Naive thymus-derived CD8-positive, alpha-beta T cell (primary cell): ENCODE results near the gene ADIPOR1. TPM values are rescaled to one million over a fixed set of nuclear protein-coding genes. Genes with fewer than 3 reads are reported as not detected.

ENCODE experiments used
- ATAC-seq, 2 donors: fragments of 150-1000 bp; cut with Tn5 transposase in 1 of 2; sonication (Bioruptor Pico), chemical (Tn5 transposase) in 1 of 2; 1 replicate in 1 of 2; 2 replicates in 1 of 2; pipeline ENCODE4 v1.10.0; 2021; ENCODE audit warnings: mild to moderate bottlenecking in 2 of 2, moderate library complexity in 2 of 2
- POLR2A ChIA-PET: fragments of 350-600 bp; sonication (Branson Sonifier 250); formaldehyde crosslinking; loops from one replicate; lab custom pipeline; 2021; ENCODE audit warnings: antibody characterized with exemption; lab: Charles Lee
- DNase-seq, 10 donors: peaks; one replicate each; pipeline versions ENCODE4 v3.0.0 to v3.0.0-alpha.2; 2020 to 2022
- H3K27ac Mint-ChIP-seq, 10 donors: one replicate each; pipeline ENCODE4 v1.8.0; 2020 to 2022; ENCODE audit warnings: mild to moderate bottlenecking in 10 of 10, mixed read lengths in 10 of 10, moderate library complexity in 4 of 10, inconsistent platforms in 1 of 10
- H3K27me3 Mint-ChIP-seq, 5 donors: one replicate each; pipeline ENCODE4 v1.8.0; 2021 to 2022; ENCODE audit warnings: mixed read lengths in 5 of 5
- H3K36me3 Mint-ChIP-seq, 3 donors: one replicate each; pipeline ENCODE4 v1.8.0; 2020 to 2022; ENCODE audit warnings: mixed read lengths in 3 of 3, mild to moderate bottlenecking in 2 of 3, inconsistent platforms in 1 of 3
- H3K4me1 Mint-ChIP-seq, 4 donors: one replicate each; pipeline ENCODE4 v1.8.0; 2021 to 2022; ENCODE audit warnings: mixed read lengths in 4 of 4
- H3K4me3 Mint-ChIP-seq, 10 donors: one replicate each; pipeline ENCODE4 v1.8.0; 2020 to 2022; ENCODE audit warnings: mild to moderate bottlenecking in 10 of 10, mixed read lengths in 10 of 10, moderate library complexity in 6 of 10, inconsistent platforms in 1 of 10
- H3K9me3 Mint-ChIP-seq, 9 donors: one replicate each; pipeline ENCODE4 v1.8.0; 2020 to 2022; ENCODE audit warnings: mixed read lengths in 9 of 9, mild to moderate bottlenecking in 3 of 9, inconsistent platforms in 1 of 9, moderate library complexity in 1 of 9
- polyA plus RNA-seq, 3 donors: library from polyadenylated mRNA; unstranded; fragments of 300-500 nt; fragmentation: Illumina TruSeq; gene quantifications; one replicate each; pipeline ENCODE4 v1.2.3, GENCODE V29; 2021
- total RNA-seq, 8 experiments: library from RNA in 2 of 8; stranded (reverse) in 2 of 8; gene quantifications; one replicate each; pipeline ENCODE4 v1.2.3 and lab custom pipeline; 2021 to 2026

Gene ADIPOR1
- total and polyA plus RNA-seq, 5 experiments from 2014 or later: 51.9 to 91.8 (median 71.6) TPM

- no peaks in the 10 kb centered on the region for H3K27me3 Mint-ChIP-seq
These were observed 9.7 kb upstream of the ADIPOR1 start for GRCh38 chr1:202967684-202968281.

GRCh38 chr1:202966006-202966898 is 8.1 kb upstream of the ADIPOR1 start:
- Mint-ChIP-seq H3K4me3 (peak overlapping the region; percentile 70 to 91 (median 82)), H3K36me3 (peaks cover 0 to 25% (median 3%) of the 10 kb centered on the region in 3 donors), H3K4me1 (peaks cover 18 to 43% (median 35%) of the 10 kb centered on the region in 4 donors), H3K9me3 (no peaks in the 10 kb centered on the region), H3K27me3 (no peaks in the 10 kb centered on the region), H3K27ac (peak overlapping the region; percentile 66 to 92 (median 86))
- POLR2A ChIA-PET: interaction anchor here (0.6 to 0.7 kb wide), 2 partner anchors 11 to 414 kb away, joined by 3 to 9 read pairs; no protein-coding TSS in a partner anchor
- DNase-seq: peak in 3 of 10 donors; percentile 7 to 20 (median 10)
- ATAC-seq: no peak

More at GRCh38 chr1:202967684-202968281, 9.7 kb upstream of the ADIPOR1 start:
- POLR2A ChIA-PET: interaction anchor here (0.9 to 1.9 kb wide), 11 partner anchors 9 to 339 kb away, joined by 3 to 12 read pairs (median 5); partner anchors contain the start of genes ADIPOR1, KLHL12 and TMEM183A
- H3K4me3 Mint-ChIP-seq: peak overlapping the region; percentile 78 to 94 (median 89)
- ATAC-seq (peak; percentile 19 to 22), DNase-seq (peak in 4 of 10 donors; percentile 19 to 39 (median 24))
- H3K27ac Mint-ChIP-seq: peak overlapping the region; percentile 77 to 96 (median 90)
- peaks cover 18 to 43% (median 35%) of the 10 kb centered on the region in 4 donors for H3K4me1 Mint-ChIP-seq
- H3K9me3 Mint-ChIP-seq: no peaks in the 10 kb centered on the region
- peaks cover 0 to 16% (median 3%) of the 10 kb centered on the region in 3 donors for H3K36me3 Mint-ChIP-seq

GRCh38 chr1:202965422-202965821 is 7.3 kb upstream of the ADIPOR1 start:
- peaks cover 18 to 41% (median 35%) of the 10 kb centered on the region in 4 donors for H3K4me1 Mint-ChIP-seq
- ATAC-seq (no peak), DNase-seq (no peak)
- peak overlapping the region in 9 of 10 donors; percentile 55 to 89 (median 81) for H3K27ac Mint-ChIP-seq
- no peaks in the 10 kb centered on the region for H3K27me3 Mint-ChIP-seq
- peaks cover 0 to 25% (median 3%) of the 10 kb centered on the region in 3 donors for H3K36me3 Mint-ChIP-seq
- POLR2A ChIA-PET: no interaction called here
- H3K9me3 Mint-ChIP-seq: no peaks in the 10 kb centered on the region
- H3K4me3 Mint-ChIP-seq: peak overlapping the region in 8 of 10 donors; percentile 70 to 91 (median 82)

GRCh38 chr1:202964791-202965410 is 6.8 kb upstream of the ADIPOR1 start:
- DNase-seq: no peak
- peak overlapping the region in 8 of 10 donors; percentile 19 to 89 (median 76) for H3K27ac Mint-ChIP-seq
- H3K4me3 Mint-ChIP-seq: peak overlapping the region in 5 of 10 donors; percentile 16 to 71 (median 40)
- H3K36me3 Mint-ChIP-seq: peaks cover 0 to 25% (median 3%) of the 10 kb centered on the region in 3 donors
- no peaks in the 10 kb centered on the region for H3K27me3 Mint-ChIP-seq
- H3K4me1 Mint-ChIP-seq: peaks cover 18 to 37% (median 34%) of the 10 kb centered on the region in 4 donors
- no peak for ATAC-seq
- POLR2A ChIA-PET: interaction anchor here (0.7 kb wide), 1 partner anchor 42 kb away, joined by 3 read pairs; the partner anchor contains the start of gene TMEM183A
- no peaks in the 10 kb centered on the region for H3K9me3 Mint-ChIP-seq

- Mint-ChIP-seq H3K27ac (no peak overlapping the region), H3K4me3 (no peak overlapping the region), H3K27me3 (no peaks in the 10 kb centered on the region), H3K4me1 (peaks cover 18 to 38% (median 31%) of the 10 kb centered on the region in 4 donors), H3K9me3 (no peaks in the 10 kb centered on the region), H3K36me3 (peaks cover 0 to 25% (median 3%) of the 10 kb centered on the region in 3 donors)
- ATAC-seq (no peak), DNase-seq (no peak)
- POLR2A ChIA-PET: no interaction called here
These were observed 3.2 kb upstream of the ADIPOR1 start for GRCh38 chr1:202961220-202961880.

GRCh38 chr1:202959276-202959620 is 1.1 kb upstream of the ADIPOR1 start:
- no peaks in the 10 kb centered on the region for H3K9me3 Mint-ChIP-seq
- POLR2A ChIA-PET: interaction anchor here (0.6 to 1.7 kb wide), 4 partner anchors 9 to 47 kb away, joined by 3 to 15 read pairs (median 6); partner anchors contain the start of gene KLHL12
- peak overlapping the region in 4 of 10 donors; percentile 81 to 96 (median 92) for H3K27ac Mint-ChIP-seq
- no peaks in the 10 kb centered on the region for H3K27me3 Mint-ChIP-seq
- no peak for DNase-seq
- peak overlapping the region in 5 of 10 donors; percentile 86 to 94 (median 89) for H3K4me3 Mint-ChIP-seq
- H3K4me1 Mint-ChIP-seq: peaks cover 19 to 42% (median 39%) of the 10 kb centered on the region in 4 donors
- ATAC-seq: no peak
- peaks cover 0 to 21% (median 3%) of the 10 kb centered on the region in 3 donors for H3K36me3 Mint-ChIP-seq

DNA sequence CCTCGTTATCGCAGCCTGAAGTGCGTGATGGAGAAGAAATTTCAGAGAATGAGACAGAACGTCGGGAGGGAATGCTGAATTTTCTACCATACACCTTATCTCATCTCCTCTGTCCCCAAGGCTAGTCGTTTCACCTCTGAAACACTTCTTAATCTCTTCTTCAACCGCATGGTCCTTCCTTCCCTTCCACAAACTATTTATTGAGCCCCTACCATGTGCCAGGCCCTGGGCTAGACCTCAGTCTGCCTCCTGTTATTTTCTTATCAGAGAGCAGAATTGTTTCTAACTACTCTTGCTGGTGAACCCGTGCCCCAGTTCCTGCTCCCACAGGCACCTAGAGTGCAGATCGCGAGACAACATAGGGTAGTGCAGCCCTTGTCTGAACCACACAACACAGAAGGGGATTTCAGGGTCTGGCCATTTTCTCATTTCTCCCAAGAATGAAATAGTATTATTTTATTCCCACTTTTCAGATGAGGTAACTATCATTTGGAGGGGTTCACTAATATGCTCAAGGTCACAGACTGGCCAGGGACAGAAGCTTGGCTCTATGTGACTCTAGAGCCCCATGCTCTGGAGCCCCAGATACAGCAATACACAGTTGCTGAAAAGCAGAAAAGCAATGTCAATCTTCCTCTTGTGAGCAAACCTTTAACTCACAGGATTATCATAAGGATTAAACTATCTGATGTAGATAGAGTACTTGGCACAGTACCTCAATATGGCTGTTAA is 598 bp upstream of the ADIPOR1 start:
- peak overlapping the region; percentile 81 to 97 (median 96) for H3K27ac Mint-ChIP-seq
- DNase-seq: peak in 3 of 10 donors; percentile 13 to 16 (median 15)

GRCh38 chr1:202956969-202957368 is 1.1 kb downstream of the ADIPOR1 start:
- Mint-ChIP-seq H3K4me3 (peak overlapping the region; percentile 77 to 99 (median 87)), H3K27me3 (no peaks in the 10 kb centered on the region), H3K27ac (peak overlapping the region; percentile 66 to 96 (median 90)), H3K36me3 (peaks cover 0 to 4% (median 0%) of the 10 kb centered on the region in 3 donors), H3K9me3 (no peaks in the 10 kb centered on the region), H3K4me1 (peaks cover 28 to 64% (median 59%) of the 10 kb centered on the region in 4 donors)
- DNase-seq (no peak), ATAC-seq (no peak)
- POLR2A ChIA-PET: interaction anchor here (1.0 kb wide), 1 partner anchor 11 kb away, joined by 4 read pairs; no protein-coding TSS in a partner anchor

More for the DNA sequence above, 598 bp upstream of the ADIPOR1 start:
- Mint-ChIP-seq H3K27me3 (no peaks in the 10 kb centered on the region), H3K9me3 (no peaks in the 10 kb centered on the region), H3K36me3 (peaks cover 0 to 20% (median 1%) of the 10 kb centered on the region in 3 donors), H3K4me3 (peak overlapping the region; percentile 77 to 99 (median 92)), H3K4me1 (peaks cover 22 to 46% (median 44%) of the 10 kb centered on the region in 4 donors)
- POLR2A ChIA-PET: interaction anchor here (0.6 to 1.7 kb wide), 4 partner anchors 9 to 48 kb away, joined by 3 to 8 read pairs (median 5); no protein-coding TSS in a partner anchor
- peak; percentile 27 to 35 for ATAC-seq

- no peak for DNase-seq
- POLR2A ChIA-PET: interaction anchor here (1.0 to 1.6 kb wide), 6 partner anchors 9 to 72 kb away, joined by 3 to 8 read pairs (median 3); partner anchors contain the start of genes CYB5R1, KLHL12, PPFIA4 and TMEM183A
- H3K4me1 Mint-ChIP-seq: peaks cover 28 to 72% (median 68%) of the 10 kb centered on the region in 4 donors
- H3K27me3 Mint-ChIP-seq: no peaks in the 10 kb centered on the region
- no peak for ATAC-seq
- H3K9me3 Mint-ChIP-seq: no peaks in the 10 kb centered on the region
- H3K36me3 Mint-ChIP-seq: peaks cover 0 to 16% (median 2%) of the 10 kb centered on the region in 3 donors
- peak overlapping the region; percentile 0 to 60 (median 8) for H3K27ac Mint-ChIP-seq
- H3K4me3 Mint-ChIP-seq: peak overlapping the region in 3 of 10 donors; percentile 0 to 12 (median 1)
These were observed 3.9 kb downstream of the ADIPOR1 start for GRCh38 chr1:202954057-202954745.

- Mint-ChIP-seq H3K4me1 (peaks cover 26 to 67% (median 61%) of the 10 kb centered on the region in 4 donors), H3K36me3 (peaks cover 0 to 24% (median 2%) of the 10 kb centered on the region in 3 donors), H3K27ac (peak overlapping the region in 3 of 10 donors; percentile 41 to 80 (median 52)), H3K27me3 (no peaks in the 10 kb centered on the region), H3K4me3 (no peak overlapping the region), H3K9me3 (no peaks in the 10 kb centered on the region)
- no peak for DNase-seq
- no peak for ATAC-seq
- POLR2A ChIA-PET: interaction anchor here (0.9 to 1.4 kb wide), 3 partner anchors 19 to 72 kb away, joined by 3 to 4 read pairs (median 3); partner anchors contain the start of genes KLHL12 and PPFIA4
These were observed 4.7 kb downstream of the ADIPOR1 start for GRCh38 chr1:202953392-202953791.
